A549 treated with AZD2906 at 1 μM for 4 hours (cell line): ENCODE measurements around the gene PPP4R2. TPM values are rescaled to one million over a fixed set of nuclear protein-coding genes. Genes with fewer than 3 reads are reported as not detected.

Source experiments
- total RNA-seq: library from RNA; stranded (reverse); fragments of 200-300 nt; extraction: Qiagen RNA extraction; gene quantifications from 5 replicates; pipeline ENCODE4 v1.2.3, GENCODE V29; 2022

Gene PPP4R2, protein sequence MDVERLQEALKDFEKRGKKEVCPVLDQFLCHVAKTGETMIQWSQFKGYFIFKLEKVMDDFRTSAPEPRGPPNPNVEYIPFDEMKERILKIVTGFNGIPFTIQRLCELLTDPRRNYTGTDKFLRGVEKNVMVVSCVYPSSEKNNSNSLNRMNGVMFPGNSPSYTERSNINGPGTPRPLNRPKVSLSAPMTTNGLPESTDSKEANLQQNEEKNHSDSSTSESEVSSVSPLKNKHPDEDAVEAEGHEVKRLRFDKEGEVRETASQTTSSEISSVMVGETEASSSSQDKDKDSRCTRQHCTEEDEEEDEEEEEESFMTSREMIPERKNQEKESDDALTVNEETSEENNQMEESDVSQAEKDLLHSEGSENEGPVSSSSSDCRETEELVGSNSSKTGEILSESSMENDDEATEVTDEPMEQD
- 27.6 to 43.5 TPM (median 35.9 TPM) in 5 replicates for total RNA-seq

DNA sequence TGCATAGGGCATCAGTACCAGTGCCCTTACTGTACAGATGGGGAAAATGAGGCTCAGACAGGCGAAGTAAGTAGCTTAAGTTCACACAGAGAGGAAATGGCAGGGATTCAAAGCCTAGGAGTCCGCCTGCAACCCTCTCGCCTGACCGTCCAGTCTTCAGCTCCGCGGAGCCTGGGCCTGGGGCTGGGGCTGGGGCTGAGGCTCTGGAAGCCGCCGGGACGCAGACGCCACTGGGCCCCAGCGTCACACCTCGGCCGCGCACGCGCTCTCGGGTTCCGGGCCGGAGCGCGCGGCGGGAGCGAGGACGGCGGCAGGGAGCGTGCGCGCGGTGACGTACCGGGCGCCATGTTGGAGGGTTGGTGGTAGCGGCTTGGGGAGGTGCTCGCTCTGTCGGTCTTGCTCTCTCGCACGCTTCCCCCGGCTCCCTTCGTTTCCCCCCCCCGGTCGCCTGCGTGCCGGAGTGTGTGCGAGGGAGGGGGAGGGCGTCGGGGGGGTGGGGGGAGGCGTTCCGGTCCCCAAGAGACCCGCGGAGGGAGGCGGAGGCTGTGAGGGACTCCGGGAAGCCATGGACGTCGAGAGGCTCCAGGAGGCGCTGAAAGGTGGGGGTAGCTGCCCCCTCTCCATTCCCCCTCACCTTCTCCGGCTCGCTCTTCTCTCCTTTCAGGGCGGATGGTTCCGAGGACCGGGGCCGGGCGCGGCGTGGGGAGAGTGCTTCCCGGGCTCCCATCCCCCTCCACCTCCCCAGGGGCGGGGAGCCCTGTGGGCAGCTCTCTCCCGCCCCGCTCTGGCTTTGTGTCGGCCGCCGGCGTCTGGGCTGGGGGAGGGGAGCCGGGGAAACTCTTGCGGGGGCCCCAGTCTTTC lies at the start of gene PPP4R2:
PPP4R2 (plus strand) TSS at position 339 of the 861 bp plus-strand sequence; CDS start at position 566, 227 bp downstream.

DNA sequence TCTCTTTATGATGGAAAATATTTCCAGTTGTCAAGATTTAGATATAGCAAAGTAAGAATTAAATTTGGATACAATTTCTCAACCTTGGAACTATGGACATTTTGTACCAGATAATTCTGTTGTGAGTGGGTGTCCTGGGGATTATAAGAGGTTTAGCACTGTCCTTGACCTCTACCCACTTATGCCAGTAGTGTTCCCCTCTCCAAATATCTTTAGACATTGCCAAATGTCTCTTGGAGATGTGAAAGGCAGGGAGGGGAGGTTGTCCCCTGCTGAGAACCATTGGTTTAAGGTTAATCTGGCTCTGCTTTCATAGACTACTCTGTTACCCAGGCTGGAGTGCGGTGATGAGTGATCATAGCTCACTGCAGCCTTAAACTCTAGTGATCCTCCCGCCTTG lies 64.8 kb downstream of the PPP4R2 start, which contains the start of gene EBLN2:
EBLN2 (plus strand) TSS at position 244 of the 400 bp plus-strand sequence. CDS start 423 bp downstream, outside the sequence.

Other genes with a start within 250 kb of the PPP4R2 start
- gene SHQ1, start 148.4 kb upstream of the PPP4R2 start, total RNA-seq = 15.6 to 18.2 TPM (median 16.2 TPM) in 5 replicates
- 1.1 to 1.7 TPM (median 1.6 TPM) in 5 replicates for gene GXYLT2, start 108.8 kb upstream of the PPP4R2 start, total RNA-seq
- gene EBLN2, start 64.8 kb downstream of the PPP4R2 start, total RNA-seq = 0.31 to 0.60 TPM (median 0.35 TPM) in 5 replicates